GM13976 (cell line): ENCODE measurements around the gene LRRC8D.

Experiments
- DNase-seq: peaks from one replicate; pipeline ENCODE4 v3.0.0; 2012; ENCODE audit warnings: low spot score
- in situ Hi-C: fragments of 300-500 bp; cut with MboI; formaldehyde crosslinking; loops from one replicate; pipeline ENCODE4 v1.12.0; 2022; ENCODE audit warnings: low sequenced_read_pairs, mixed read lengths, inconsistent platforms; ENCODE audit not compliant: unreplicated experiment
- TF ChIP-seq, protein P1 (sequence below): IDR thresholded peaks from 2 replicates; pipeline ENCODE4 v1.5.1; 2012; ENCODE audit warnings: borderline replicate concordance, mild to moderate bottlenecking; ENCODE audit not compliant: insufficient read depth; ENCODE audit errors: extremely low read depth, missing control alignments, control extremely low read depth

The LRRC8D gene

GRCh38 chr1:89839516-89839915, 18.7 kb downstream of the LRRC8D start:
- no peak for DNase-seq

GRCh38 chr1:89841507-89841906, 20.7 kb downstream of the LRRC8D start:
- TF ChIP-seq, protein P1, sequence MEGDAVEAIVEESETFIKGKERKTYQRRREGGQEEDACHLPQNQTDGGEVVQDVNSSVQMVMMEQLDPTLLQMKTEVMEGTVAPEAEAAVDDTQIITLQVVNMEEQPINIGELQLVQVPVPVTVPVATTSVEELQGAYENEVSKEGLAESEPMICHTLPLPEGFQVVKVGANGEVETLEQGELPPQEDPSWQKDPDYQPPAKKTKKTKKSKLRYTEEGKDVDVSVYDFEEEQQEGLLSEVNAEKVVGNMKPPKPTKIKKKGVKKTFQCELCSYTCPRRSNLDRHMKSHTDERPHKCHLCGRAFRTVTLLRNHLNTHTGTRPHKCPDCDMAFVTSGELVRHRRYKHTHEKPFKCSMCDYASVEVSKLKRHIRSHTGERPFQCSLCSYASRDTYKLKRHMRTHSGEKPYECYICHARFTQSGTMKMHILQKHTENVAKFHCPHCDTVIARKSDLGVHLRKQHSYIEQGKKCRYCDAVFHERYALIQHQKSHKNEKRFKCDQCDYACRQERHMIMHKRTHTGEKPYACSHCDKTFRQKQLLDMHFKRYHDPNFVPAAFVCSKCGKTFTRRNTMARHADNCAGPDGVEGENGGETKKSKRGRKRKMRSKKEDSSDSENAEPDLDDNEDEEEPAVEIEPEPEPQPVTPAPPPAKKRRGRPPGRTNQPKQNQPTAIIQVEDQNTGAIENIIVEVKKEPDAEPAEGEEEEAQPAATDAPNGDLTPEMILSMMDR = no peak
- in situ Hi-C loops = no loop called here
- no peak for DNase-seq

More at GRCh38 chr1:89839516-89839915, 18.7 kb downstream of the LRRC8D start:
- TF ChIP-seq, protein P1 = no peak
- in situ Hi-C loops = no loop called here

DNA sequence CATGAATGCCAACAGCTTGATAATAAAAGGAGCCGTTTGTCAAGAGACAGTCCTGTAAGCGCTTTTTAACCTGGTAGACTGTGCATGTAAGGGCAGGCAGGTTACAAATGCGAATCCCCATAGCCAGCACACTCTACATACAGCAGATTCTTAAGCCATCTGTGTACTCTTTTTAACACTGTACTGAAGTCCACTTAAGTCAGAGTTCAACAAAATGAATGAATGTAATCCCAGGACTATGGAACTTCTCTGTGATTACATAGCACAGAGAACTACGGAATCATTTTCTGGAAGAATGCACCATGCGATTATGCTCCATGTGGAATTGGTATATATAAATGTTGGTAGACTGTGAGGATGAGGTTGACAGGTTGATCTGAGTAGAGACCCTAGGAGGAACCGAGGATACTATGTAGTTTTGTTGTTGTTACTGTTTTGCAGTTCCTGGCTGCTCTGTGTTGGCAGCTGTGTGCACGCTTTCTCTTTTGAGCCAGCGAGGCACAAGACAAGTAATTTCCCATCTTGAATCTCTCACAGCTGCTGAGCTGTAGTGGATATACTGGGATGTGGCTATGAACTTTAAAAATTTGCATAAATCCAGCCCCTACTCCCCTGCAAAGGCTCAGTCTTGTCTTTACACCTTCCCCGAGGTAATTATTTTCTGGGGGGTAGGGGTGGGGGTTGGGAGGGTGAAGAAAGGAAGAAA, 21.9 kb downstream of the LRRC8D start:
- in situ Hi-C loops = no loop called here
- no peak for DNase-seq
- TF ChIP-seq, protein P1 = no peak

DNA sequence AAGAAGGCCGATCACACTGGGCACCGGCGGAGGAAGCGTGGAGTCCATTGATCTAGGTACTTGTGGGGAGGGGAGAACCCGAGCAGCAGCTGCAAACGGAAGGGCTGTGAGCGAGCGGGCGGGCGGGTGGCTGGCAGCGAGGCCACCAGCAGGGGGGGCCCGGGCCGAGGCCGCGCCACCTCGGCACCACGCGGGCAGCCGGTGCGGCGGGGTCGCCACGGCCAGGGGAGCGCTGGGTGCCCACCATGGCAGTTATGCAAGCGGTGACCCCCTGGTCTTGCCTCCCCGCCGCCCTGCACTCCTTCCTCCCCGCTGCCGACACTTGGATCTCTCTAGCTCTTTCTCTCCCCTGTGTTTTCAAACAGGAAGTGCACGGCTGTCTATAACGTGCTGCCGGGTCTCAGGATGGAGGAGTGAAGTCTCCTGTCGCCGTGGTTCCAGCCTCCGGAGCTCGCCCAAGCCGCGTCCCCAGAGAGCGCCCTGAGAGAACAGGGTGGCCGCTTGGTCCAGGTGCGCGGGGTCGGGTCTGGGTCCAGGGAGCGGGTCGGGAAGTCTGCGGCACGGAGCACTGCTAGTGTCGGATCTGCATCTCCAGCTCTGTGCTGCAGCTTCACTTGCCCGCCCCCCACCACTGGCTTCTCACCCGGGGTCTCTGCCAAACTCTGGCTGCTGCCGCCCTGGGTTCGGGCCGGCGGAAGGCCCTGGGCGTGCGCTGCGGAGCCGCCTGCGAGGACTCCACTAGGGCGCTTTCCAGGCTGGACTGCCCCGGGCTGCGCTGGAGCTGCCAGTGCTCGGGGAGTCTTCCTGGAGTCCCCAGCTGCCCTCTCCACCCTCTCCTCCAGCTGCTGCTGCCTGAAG, 22.7 kb downstream of the LRRC8D start:
- peak; percentile 90 for DNase-seq
- in situ Hi-C loops = no loop called here
- TF ChIP-seq, protein P1 = peak; percentile 89

DNA sequence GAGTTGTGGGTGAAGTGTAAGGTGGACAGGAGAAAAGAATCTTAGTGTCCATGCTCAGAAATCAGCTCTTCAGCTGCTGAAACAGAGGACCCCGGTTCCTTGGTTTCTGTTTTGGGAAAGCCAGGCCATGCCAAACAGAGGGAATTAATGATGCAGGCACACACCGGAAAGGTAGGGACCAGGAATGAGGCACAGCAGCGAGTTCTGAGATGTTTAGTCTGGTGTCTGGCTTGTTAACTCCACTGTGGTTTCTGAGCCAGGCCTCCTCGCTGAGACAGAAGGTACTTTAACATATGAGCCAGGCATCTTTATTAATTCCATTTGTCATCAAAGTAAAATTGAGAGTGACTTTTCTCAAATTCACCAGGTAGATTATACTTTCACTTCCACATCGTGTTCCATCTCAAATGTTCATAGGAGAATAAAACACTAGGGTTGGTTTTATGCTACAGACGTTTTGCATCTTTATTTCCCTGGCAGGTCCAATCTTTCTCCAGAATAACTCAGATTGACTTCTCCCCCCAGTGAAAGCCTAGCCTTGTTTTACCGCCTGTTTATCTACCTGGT, 23.5 kb downstream of the LRRC8D start:
- peak; percentile 35 for DNase-seq
- in situ Hi-C loops = no loop called here
- TF ChIP-seq, protein P1 = no peak

- DNase-seq = no peak
- in situ Hi-C loops = no loop called here
- TF ChIP-seq, protein P1 = no peak
Measured at GRCh38 chr1:89844860-89845259, 24.0 kb downstream of the LRRC8D start.
